Measurements from ENCODE around the gene DOCK4. TPM values are rescaled to one million over a fixed set of nuclear protein-coding genes. Genes with fewer than 3 reads are reported as not detected.

The DOCK4 gene
- total RNA-seq, 1 experiment from 2014 or later = 31.4 TPM

- TF ChIP-seq CTCF (IDR thresholded peaks at IDR 0.05; ENCODE audit: unreplicated experiment) = no peak
- intact Hi-C loops (cut with micrococcal nuclease) = no loop called here
- no TSS peak for BruUV-seq (replicated peaks)
- DNase-seq (ENCODE audit: unreplicated experiment) = no peak
- Mint-ChIP-seq H3K9me3 (ENCODE audit: unreplicated experiment) (peaks cover 9% of the 10 kb centered on the region), H3K27ac (ENCODE audit: low read depth, unreplicated experiment) (no peak overlapping the region), H3K27me3 (ENCODE audit: insufficient read depth, unreplicated experiment) (no peaks in the 10 kb centered on the region), H3K4me3 (ENCODE audit: unreplicated experiment) (no peak overlapping the region), H3K36me3 (ENCODE audit: insufficient read depth, unreplicated experiment) (no peaks in the 10 kb centered on the region), H3K4me1 (ENCODE audit: insufficient read depth, unreplicated experiment) (peaks cover 8% of the 10 kb centered on the region)
- ChIA-PET CTCF (interaction anchor here (0.5 to 1.8 kb wide), 7 partner anchors 43 to 698 kb away, joined by 3 to 8 read pairs (median 3); no protein-coding TSS in a partner anchor), POLR2A (interaction anchor here (1.8 kb wide), 1 partner anchor 12 kb away, joined by 3 read pairs; no protein-coding TSS in a partner anchor)
Measured at GRCh38 chr7:111802194-111802772, 403.9 kb downstream of the DOCK4 start.

GRCh38 chr7:111801277-111801676, 404.9 kb downstream of the DOCK4 start:
- no peak for TF ChIP-seq CTCF (IDR thresholded peaks at IDR 0.05; ENCODE audit: unreplicated experiment)
- peaks cover 6% of the 10 kb centered on the region for H3K36me3 Mint-ChIP-seq (ENCODE audit: insufficient read depth, unreplicated experiment)
- no peak overlapping the region for H3K4me3 Mint-ChIP-seq (ENCODE audit: unreplicated experiment)
- no peak for DNase-seq (ENCODE audit: unreplicated experiment)
- H3K27ac Mint-ChIP-seq (ENCODE audit: low read depth, unreplicated experiment) = no peak overlapping the region
- no peaks in the 10 kb centered on the region for H3K27me3 Mint-ChIP-seq (ENCODE audit: insufficient read depth, unreplicated experiment)
- ChIA-PET POLR2A (no interaction called here), CTCF (interaction anchor here (0.9 kb wide), 1 partner anchor 641 kb away, joined by 3 read pairs; no protein-coding TSS in a partner anchor)
- peaks cover 8% of the 10 kb centered on the region for H3K4me1 Mint-ChIP-seq (ENCODE audit: insufficient read depth, unreplicated experiment)
- no TSS peak for BruUV-seq (replicated peaks)
- intact Hi-C loops (cut with micrococcal nuclease) = no loop called here
- H3K9me3 Mint-ChIP-seq (ENCODE audit: unreplicated experiment) = peaks cover 9% of the 10 kb centered on the region

- ChIA-PET CTCF (no interaction called here), POLR2A (no interaction called here)
- Mint-ChIP-seq H3K27me3 (ENCODE audit: insufficient read depth, unreplicated experiment) (no peaks in the 10 kb centered on the region), H3K4me3 (ENCODE audit: unreplicated experiment) (no peak overlapping the region), H3K9me3 (ENCODE audit: unreplicated experiment) (peaks cover 3% of the 10 kb centered on the region), H3K36me3 (ENCODE audit: insufficient read depth, unreplicated experiment) (peaks cover 23% of the 10 kb centered on the region), H3K27ac (ENCODE audit: low read depth, unreplicated experiment) (no peak overlapping the region), H3K4me1 (ENCODE audit: insufficient read depth, unreplicated experiment) (no peaks in the 10 kb centered on the region)
- TF ChIP-seq CTCF (IDR thresholded peaks at IDR 0.05; ENCODE audit: unreplicated experiment) = no peak
- BruUV-seq (replicated peaks) = no TSS peak
- DNase-seq (ENCODE audit: unreplicated experiment) = peak; percentile 1
- intact Hi-C loops (cut with micrococcal nuclease) = no loop called here
Measured at GRCh38 chr7:111796671-111797070, 409.5 kb downstream of the DOCK4 start.

GRCh38 chr7:111789870-111790269, 416.3 kb downstream of the DOCK4 start:
- intact Hi-C loops (cut with micrococcal nuclease) = no loop called here
- Mint-ChIP-seq H3K27ac (ENCODE audit: low read depth, unreplicated experiment) (no peak overlapping the region), H3K9me3 (ENCODE audit: unreplicated experiment) (no peaks in the 10 kb centered on the region), H3K4me3 (ENCODE audit: unreplicated experiment) (no peak overlapping the region), H3K36me3 (ENCODE audit: insufficient read depth, unreplicated experiment) (peaks cover 8% of the 10 kb centered on the region), H3K4me1 (ENCODE audit: insufficient read depth, unreplicated experiment) (no peaks in the 10 kb centered on the region), H3K27me3 (ENCODE audit: insufficient read depth, unreplicated experiment) (no peaks in the 10 kb centered on the region)
- no peak for TF ChIP-seq CTCF (IDR thresholded peaks at IDR 0.05; ENCODE audit: unreplicated experiment)
- DNase-seq (ENCODE audit: unreplicated experiment) = no peak
- ChIA-PET CTCF (interaction anchor here (0.6 to 1.2 kb wide), 3 partner anchors 65 to 1694 kb away, joined by 3 to 4 read pairs (median 4); no protein-coding TSS in a partner anchor), POLR2A (interaction anchor here (0.6 to 1.0 kb wide), 2 partner anchors 13 to 129 kb away, joined by 3 to 6 read pairs; no protein-coding TSS in a partner anchor)
- no TSS peak for BruUV-seq (replicated peaks)

Measured in MCF 10A (cell line).